Body of pancreas (tissue), 4 donors: ENCODE data around the gene IFI44L.

Source experiments
- POLR2A ChIP-seq, 3 donors: fragments of 450-650 bp; IDR thresholded peaks; one replicate each; pipeline ENCODE4 v1.6.1; 2016; ENCODE audit warnings: antibody characterized with exemption in 3 of 3, mild to moderate bottlenecking in 2 of 3
- TF ChIP-seq, protein P1 (sequence below), 7 experiments: fragments of 450-650 bp in 4 of 7; fragments of 200-600 bp in 3 of 7; sonication (generic) in 3 of 7; IDR thresholded peaks; one replicate each; pipeline ENCODE4 v1.5.1; 2016 to 2019; ENCODE audit warnings: antibody characterized with exemption in 7 of 7

DNA sequence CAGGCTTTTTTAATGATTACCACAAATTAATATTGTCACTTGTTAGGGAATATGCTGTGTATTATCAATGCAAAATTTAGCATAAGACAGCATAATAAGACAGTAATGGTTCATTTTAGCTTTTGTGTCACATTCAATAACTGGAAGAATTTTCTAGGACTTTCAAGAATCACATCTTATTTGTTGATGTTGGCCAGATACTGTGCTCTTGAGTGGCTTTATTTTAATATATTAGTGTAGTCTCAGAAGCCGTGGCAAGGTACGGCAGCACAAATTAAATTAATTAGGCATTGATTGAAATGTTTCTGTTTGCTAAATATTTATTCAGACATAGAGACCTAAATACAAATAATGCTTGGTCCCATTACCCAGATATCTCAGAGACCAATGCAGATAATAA lies 10.4 kb downstream of the IFI44L start:
- TF ChIP-seq, protein P1, sequence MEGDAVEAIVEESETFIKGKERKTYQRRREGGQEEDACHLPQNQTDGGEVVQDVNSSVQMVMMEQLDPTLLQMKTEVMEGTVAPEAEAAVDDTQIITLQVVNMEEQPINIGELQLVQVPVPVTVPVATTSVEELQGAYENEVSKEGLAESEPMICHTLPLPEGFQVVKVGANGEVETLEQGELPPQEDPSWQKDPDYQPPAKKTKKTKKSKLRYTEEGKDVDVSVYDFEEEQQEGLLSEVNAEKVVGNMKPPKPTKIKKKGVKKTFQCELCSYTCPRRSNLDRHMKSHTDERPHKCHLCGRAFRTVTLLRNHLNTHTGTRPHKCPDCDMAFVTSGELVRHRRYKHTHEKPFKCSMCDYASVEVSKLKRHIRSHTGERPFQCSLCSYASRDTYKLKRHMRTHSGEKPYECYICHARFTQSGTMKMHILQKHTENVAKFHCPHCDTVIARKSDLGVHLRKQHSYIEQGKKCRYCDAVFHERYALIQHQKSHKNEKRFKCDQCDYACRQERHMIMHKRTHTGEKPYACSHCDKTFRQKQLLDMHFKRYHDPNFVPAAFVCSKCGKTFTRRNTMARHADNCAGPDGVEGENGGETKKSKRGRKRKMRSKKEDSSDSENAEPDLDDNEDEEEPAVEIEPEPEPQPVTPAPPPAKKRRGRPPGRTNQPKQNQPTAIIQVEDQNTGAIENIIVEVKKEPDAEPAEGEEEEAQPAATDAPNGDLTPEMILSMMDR (IDR thresholded peaks at IDR 0.05), result no peak
- TF ChIP-seq POLR2A (IDR thresholded peaks at IDR 0.05), result no peak
